Measurements from ENCODE around the gene ZNF609.

ZNF609 gene

DNA sequence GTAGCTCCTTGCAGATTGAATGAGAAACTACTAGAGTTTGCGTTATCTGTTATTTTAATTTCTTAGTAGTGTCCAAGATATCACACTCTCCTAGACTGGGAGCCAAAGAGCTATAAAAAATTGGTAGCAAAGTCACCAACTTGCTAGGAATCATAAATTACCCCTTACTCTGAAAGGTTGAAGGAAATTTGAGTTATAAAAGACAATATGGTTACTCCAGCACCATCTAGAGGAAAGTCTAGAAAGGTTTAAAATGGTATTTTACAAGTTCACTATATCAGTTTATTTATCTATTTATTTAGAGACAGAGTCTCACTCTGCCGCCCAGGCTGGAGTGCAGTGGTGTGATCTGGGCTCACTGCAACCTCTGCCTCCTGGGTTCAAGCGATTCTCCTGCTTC lies 193.4 kb downstream of the ZNF609 start:
- peak; percentile 76 for TF ChIP-seq CTCF (conservative IDR thresholded peaks at IDR 0.05)
- H3K27ac ChIP-seq: peak overlapping the region; percentile 58; the same call in 1 of the 2 replicates

DNA sequence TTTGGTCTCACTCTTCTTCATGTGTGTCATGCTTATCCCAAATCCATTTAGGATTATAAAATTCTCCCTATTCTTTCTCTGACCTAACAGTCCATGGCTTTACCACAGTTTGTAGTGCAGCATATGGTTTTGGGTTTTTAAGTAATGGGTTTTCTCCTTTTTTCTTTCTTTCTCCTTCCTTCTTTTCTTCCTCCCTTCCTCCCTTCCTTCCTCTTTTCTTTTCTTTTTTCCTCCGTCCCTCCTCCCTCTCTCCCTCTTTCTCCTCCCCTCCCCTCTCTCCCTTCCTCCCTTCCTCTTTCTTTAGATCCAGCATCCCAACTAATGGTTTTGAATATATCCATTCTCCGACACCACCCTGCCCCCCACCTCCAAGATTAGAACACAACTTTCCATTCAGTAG lies 196.1 kb downstream of the ZNF609 start:
- TF ChIP-seq CTCF (conservative IDR thresholded peaks at IDR 0.05): no peak
- H3K27ac ChIP-seq: no peak overlapping the region

GRCh38 chr15:64665179-64665578 lies 204.8 kb downstream of the ZNF609 start:
- no peak for TF ChIP-seq CTCF (conservative IDR thresholded peaks at IDR 0.05)

GRCh38 chr15:64667736-64668161 lies 207.4 kb downstream of the ZNF609 start:
- no peak overlapping the region for H3K27ac ChIP-seq
- TF ChIP-seq CTCF (conservative IDR thresholded peaks at IDR 0.05): no peak

More at GRCh38 chr15:64665179-64665578, 204.8 kb downstream of the ZNF609 start:
- no peak overlapping the region for H3K27ac ChIP-seq

DNA sequence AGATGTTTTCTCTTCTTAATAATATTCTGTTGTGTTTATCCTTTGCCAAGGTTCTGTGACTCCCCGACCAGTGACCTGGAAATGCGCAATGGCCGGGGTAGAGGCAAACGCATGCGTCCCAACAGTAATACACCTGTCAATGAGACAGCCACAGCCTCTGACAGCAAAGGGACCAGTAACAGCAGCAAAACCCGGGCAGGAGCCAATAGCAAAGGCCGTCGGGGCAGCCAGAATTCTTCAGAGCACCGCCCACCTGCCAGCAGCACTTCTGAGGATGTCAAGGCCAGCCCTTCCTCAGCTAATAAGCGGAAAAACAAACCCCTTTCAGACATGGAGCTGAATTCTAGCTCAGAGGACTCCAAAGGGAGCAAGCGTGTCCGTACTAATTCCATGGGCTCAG lies 213.5 kb downstream of the ZNF609 start:
- no peak for TF ChIP-seq CTCF (conservative IDR thresholded peaks at IDR 0.05)
- no peak overlapping the region for H3K27ac ChIP-seq

GRCh38 chr15:64678126-64678819 lies 217.9 kb downstream of the ZNF609 start:
- no peak for TF ChIP-seq CTCF (conservative IDR thresholded peaks at IDR 0.05)
- H3K27ac ChIP-seq: no peak overlapping the region

GRCh38 chr15:64680097-64680496 lies 219.7 kb downstream of the ZNF609 start:
- H3K27ac ChIP-seq: no peak overlapping the region
- no peak for TF ChIP-seq CTCF (conservative IDR thresholded peaks at IDR 0.05)
